ENCODE measurements around the gene SURF4. TPM values are rescaled to one million over a fixed set of nuclear protein-coding genes. Genes with fewer than 3 reads are reported as not detected.
A peak's percentile ranks its signal among the peaks of the same experiment; 100 is the strongest.
"Not testable (repeated sequence)": the region's sequence is repeated elsewhere in the genome, so short reads cannot be mapped to it uniquely, and the experiment has no call there.

SURF4 gene
- polyA plus RNA-seq, 4 donors, result 84.1 to 285 (median 170) TPM

- 28 to 59% (median 44%) methylated on average over 11 of the region's 11 CpGs for WGBS, 3 donors
- not testable (repeated sequence) for FAIRE-seq
Measured at GRCh38 chr9:133334888-133335287, 41.0 kb downstream of the SURF4 start.

GRCh38 chr9:133334161-133334560 lies 41.7 kb downstream of the SURF4 start:
- peak overlapping the region; percentile 65 to 88 (median 71) for H3K27ac ChIP-seq (ENCODE audit: low read depth in 1 of 3, low read length in 2 of 3)
- WGBS, 3 donors, result 10 to 61% (median 40%) methylated on average over 6 of the region's 6 CpGs
- H3K36me3 ChIP-seq (ENCODE audit: control insufficient read depth in 3 of 3, insufficient read depth in 2 of 3, low read depth in 1 of 3, low read length in 3 of 3), result peaks cover 21 to 50% (median 23%) of the 10 kb centered on the region in 3 donors
- peak overlapping the region in 2 of 3 donors; percentile 82 to 100 for H3K4me3 ChIP-seq (ENCODE audit: low read depth in 1 of 3, low read length in 3 of 3)
- DNase-seq, result peak; percentile 94 to 97
- peaks cover 3 to 20% (median 6%) of the 10 kb centered on the region in 3 donors for H3K4me1 ChIP-seq (ENCODE audit: control insufficient read depth in 3 of 3, insufficient read depth in 2 of 3, low read depth in 1 of 3, low read length in 2 of 3)
- H3K27me3 ChIP-seq (ENCODE audit: control insufficient read depth in 3 of 3, insufficient read depth in 3 of 3, low read length in 3 of 3), result no peaks in the 10 kb centered on the region
- no peak for FAIRE-seq
- peaks cover 0 to 1% of the 10 kb centered on the region in 2 donors for H3K9me3 ChIP-seq (ENCODE audit: control insufficient read depth in 2 of 2, insufficient read depth in 1 of 2, low read depth in 1 of 2, low read length in 1 of 2)

More at GRCh38 chr9:133334888-133335287, 41.0 kb downstream of the SURF4 start:
- H3K27ac ChIP-seq (ENCODE audit: low read depth in 1 of 3, low read length in 2 of 3), result peak overlapping the region in 2 of 3 donors; percentile 71 to 88
- peak overlapping the region in 2 of 3 donors; percentile 82 to 100 for H3K4me3 ChIP-seq (ENCODE audit: low read depth in 1 of 3, low read length in 3 of 3)
- not testable (repeated sequence) for H3K27me3 ChIP-seq (ENCODE audit: control insufficient read depth in 3 of 3, insufficient read depth in 3 of 3, low read length in 3 of 3); H3K9me3 ChIP-seq (ENCODE audit: control insufficient read depth in 2 of 2, insufficient read depth in 1 of 2, low read depth in 1 of 2, low read length in 1 of 2); DNase-seq
- peaks cover 3 to 20% (median 6%) of the 10 kb centered on the region in 3 donors for H3K4me1 ChIP-seq (ENCODE audit: control insufficient read depth in 3 of 3, insufficient read depth in 2 of 3, low read depth in 1 of 3, low read length in 2 of 3)
- H3K36me3 ChIP-seq (ENCODE audit: control insufficient read depth in 3 of 3, insufficient read depth in 2 of 3, low read depth in 1 of 3, low read length in 3 of 3), result peaks cover 22 to 53% (median 24%) of the 10 kb centered on the region in 3 donors

- no peaks in the 10 kb centered on the region for H3K27me3 ChIP-seq (ENCODE audit: control insufficient read depth in 3 of 3, insufficient read depth in 3 of 3, low read length in 3 of 3)
- H3K4me3 ChIP-seq (ENCODE audit: low read depth in 1 of 3, low read length in 3 of 3), result peak overlapping the region in 1 of 3 donors; percentile 14
- H3K4me1 ChIP-seq (ENCODE audit: control insufficient read depth in 3 of 3, insufficient read depth in 2 of 3, low read depth in 1 of 3, low read length in 2 of 3), result peaks cover 3 to 20% (median 6%) of the 10 kb centered on the region in 3 donors
- WGBS, 3 donors, result 72 to 83% (median 77%) methylated on average over 10 of the region's 10 CpGs
- peak overlapping the region; percentile 65 to 88 (median 71) for H3K27ac ChIP-seq (ENCODE audit: low read depth in 1 of 3, low read length in 2 of 3)
- DNase-seq (no peak), FAIRE-seq (no peak)
- peaks cover 0 to 6% of the 10 kb centered on the region in 2 donors for H3K9me3 ChIP-seq (ENCODE audit: control insufficient read depth in 2 of 2, insufficient read depth in 1 of 2, low read depth in 1 of 2, low read length in 1 of 2)
- H3K36me3 ChIP-seq (ENCODE audit: control insufficient read depth in 3 of 3, insufficient read depth in 2 of 3, low read depth in 1 of 3, low read length in 3 of 3), result peaks cover 19 to 50% (median 23%) of the 10 kb centered on the region in 3 donors
Measured at GRCh38 chr9:133333566-133333965, 42.3 kb downstream of the SURF4 start.

- Histone ChIP-seq H3K36me3 (ENCODE audit: control insufficient read depth in 3 of 3, insufficient read depth in 2 of 3, low read depth in 1 of 3, low read length in 3 of 3) (peaks cover 19 to 48% (median 23%) of the 10 kb centered on the region in 3 donors), H3K4me3 (ENCODE audit: low read depth in 1 of 3, low read length in 3 of 3) (no peak overlapping the region), H3K4me1 (ENCODE audit: control insufficient read depth in 3 of 3, insufficient read depth in 2 of 3, low read depth in 1 of 3, low read length in 2 of 3) (peaks cover 3 to 20% (median 6%) of the 10 kb centered on the region in 3 donors), H3K27me3 (ENCODE audit: control insufficient read depth in 3 of 3, insufficient read depth in 3 of 3, low read length in 3 of 3) (no peaks in the 10 kb centered on the region), H3K9me3 (ENCODE audit: control insufficient read depth in 2 of 2, insufficient read depth in 1 of 2, low read depth in 1 of 2, low read length in 1 of 2) (peaks cover 0 to 11% of the 10 kb centered on the region in 2 donors), H3K27ac (ENCODE audit: low read depth in 1 of 3, low read length in 2 of 3) (peak overlapping the region in 2 of 3 donors; percentile 71 to 88)
- no peak for DNase-seq
- no peak for FAIRE-seq
- 79 to 93% (median 88%) methylated on average over 11 of the region's 11 CpGs for WGBS, 3 donors
Measured at GRCh38 chr9:133333011-133333410, 42.8 kb downstream of the SURF4 start.

GRCh38 chr9:133332381-133332730 lies 43.5 kb downstream of the SURF4 start:
- Histone ChIP-seq H3K36me3 (ENCODE audit: control insufficient read depth in 3 of 3, insufficient read depth in 2 of 3, low read depth in 1 of 3, low read length in 3 of 3) (peaks cover 19 to 48% (median 23%) of the 10 kb centered on the region in 3 donors), H3K4me3 (ENCODE audit: low read depth in 1 of 3, low read length in 3 of 3) (no peak overlapping the region), H3K9me3 (ENCODE audit: control insufficient read depth in 2 of 2, insufficient read depth in 1 of 2, low read depth in 1 of 2, low read length in 1 of 2) (peaks cover 0 to 14% of the 10 kb centered on the region in 2 donors), H3K4me1 (ENCODE audit: control insufficient read depth in 3 of 3, insufficient read depth in 2 of 3, low read depth in 1 of 3, low read length in 2 of 3) (peaks cover 3 to 20% (median 6%) of the 10 kb centered on the region in 3 donors), H3K27ac (ENCODE audit: low read depth in 1 of 3, low read length in 2 of 3) (no peak overlapping the region), H3K27me3 (ENCODE audit: control insufficient read depth in 3 of 3, insufficient read depth in 3 of 3, low read length in 3 of 3) (no peaks in the 10 kb centered on the region)
- 89 to 92% (median 90%) methylated on average over 12 to 20 of the region's 20 CpGs for WGBS, 3 donors
- no peak for FAIRE-seq
- no peak for DNase-seq

GRCh38 chr9:133331641-133332380 lies 44.0 kb downstream of the SURF4 start:
- Histone ChIP-seq H3K36me3 (ENCODE audit: control insufficient read depth in 3 of 3, insufficient read depth in 2 of 3, low read depth in 1 of 3, low read length in 3 of 3) (peaks cover 19 to 48% (median 23%) of the 10 kb centered on the region in 3 donors), H3K9me3 (ENCODE audit: control insufficient read depth in 2 of 2, insufficient read depth in 1 of 2, low read depth in 1 of 2, low read length in 1 of 2) (peaks cover 0 to 14% of the 10 kb centered on the region in 2 donors), H3K4me3 (ENCODE audit: low read depth in 1 of 3, low read length in 3 of 3) (no peak overlapping the region), H3K4me1 (ENCODE audit: control insufficient read depth in 3 of 3, insufficient read depth in 2 of 3, low read depth in 1 of 3, low read length in 2 of 3) (peaks cover 3 to 20% (median 6%) of the 10 kb centered on the region in 3 donors), H3K27ac (ENCODE audit: low read depth in 1 of 3, low read length in 2 of 3) (no peak overlapping the region), H3K27me3 (ENCODE audit: control insufficient read depth in 3 of 3, insufficient read depth in 3 of 3, low read length in 3 of 3) (no peaks in the 10 kb centered on the region)
- FAIRE-seq (no peak), DNase-seq (no peak)
- 96 to 97% (median 96%) methylated on average over 43 to 57 of the region's 57 CpGs for WGBS, 3 donors

- Histone ChIP-seq H3K36me3 (ENCODE audit: control insufficient read depth in 3 of 3, insufficient read depth in 2 of 3, low read depth in 1 of 3, low read length in 3 of 3) (peaks cover 19 to 48% (median 23%) of the 10 kb centered on the region in 3 donors), H3K4me3 (ENCODE audit: low read depth in 1 of 3, low read length in 3 of 3) (no peak overlapping the region), H3K27ac (ENCODE audit: low read depth in 1 of 3, low read length in 2 of 3) (no peak overlapping the region), H3K9me3 (ENCODE audit: control insufficient read depth in 2 of 2, insufficient read depth in 1 of 2, low read depth in 1 of 2, low read length in 1 of 2) (peaks cover 0 to 14% of the 10 kb centered on the region in 2 donors), H3K27me3 (ENCODE audit: control insufficient read depth in 3 of 3, insufficient read depth in 3 of 3, low read length in 3 of 3) (no peaks in the 10 kb centered on the region), H3K4me1 (ENCODE audit: control insufficient read depth in 3 of 3, insufficient read depth in 2 of 3, low read depth in 1 of 3, low read length in 2 of 3) (peaks cover 3 to 20% (median 6%) of the 10 kb centered on the region in 3 donors)
- FAIRE-seq (no peak), DNase-seq (no peak)
- 57 to 77% (median 66%) methylated on average over 19 of the region's 19 CpGs for WGBS, 3 donors
Measured at GRCh38 chr9:133331221-133331620, 44.6 kb downstream of the SURF4 start.

- WGBS, 3 donors, result 45 to 57% (median 57%) methylated on average over 20 to 21 of the region's 21 CpGs
- not testable (repeated sequence) for H3K27me3 ChIP-seq (ENCODE audit: control insufficient read depth in 3 of 3, insufficient read depth in 3 of 3, low read length in 3 of 3); H3K27ac ChIP-seq (ENCODE audit: low read depth in 1 of 3, low read length in 2 of 3); FAIRE-seq; H3K4me3 ChIP-seq (ENCODE audit: low read depth in 1 of 3, low read length in 3 of 3)
- peak; percentile 36 to 67 for DNase-seq
- H3K4me1 ChIP-seq (ENCODE audit: control insufficient read depth in 3 of 3, insufficient read depth in 2 of 3, low read depth in 1 of 3, low read length in 2 of 3), result peaks cover 0 to 15% (median 6%) of the 10 kb centered on the region in 3 donors
- H3K9me3 ChIP-seq (ENCODE audit: control insufficient read depth in 2 of 2, insufficient read depth in 1 of 2, low read depth in 1 of 2, low read length in 1 of 2), result peaks cover 0 to 19% of the 10 kb centered on the region in 2 donors
- peaks cover 19 to 45% (median 23%) of the 10 kb centered on the region in 3 donors for H3K36me3 ChIP-seq (ENCODE audit: control insufficient read depth in 3 of 3, insufficient read depth in 2 of 3, low read depth in 1 of 3, low read length in 3 of 3)
Measured at GRCh38 chr9:133329306-133330156, 46.3 kb downstream of the SURF4 start.
